HG02610 (cell line): Measurements from ENCODE around the gene TPD52L1.
"Not testable (repeated sequence)": the region's sequence is repeated elsewhere in the genome, so short reads cannot be mapped to it uniquely, and the experiment has no call there.

Experiments
- ATAC-seq: cut with Tn5 transposase; IDR thresholded peaks from one replicate; pipeline ENCODE4 v1.9.1; 2021; ENCODE audit warnings: mild to moderate bottlenecking, moderate library complexity; ENCODE audit not compliant: unreplicated experiment

The TPD52L1 gene, protein sequence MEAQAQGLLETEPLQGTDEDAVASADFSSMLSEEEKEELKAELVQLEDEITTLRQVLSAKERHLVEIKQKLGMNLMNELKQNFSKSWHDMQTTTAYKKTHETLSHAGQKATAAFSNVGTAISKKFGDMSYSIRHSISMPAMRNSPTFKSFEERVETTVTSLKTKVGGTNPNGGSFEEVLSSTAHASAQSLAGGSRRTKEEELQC

DNA sequence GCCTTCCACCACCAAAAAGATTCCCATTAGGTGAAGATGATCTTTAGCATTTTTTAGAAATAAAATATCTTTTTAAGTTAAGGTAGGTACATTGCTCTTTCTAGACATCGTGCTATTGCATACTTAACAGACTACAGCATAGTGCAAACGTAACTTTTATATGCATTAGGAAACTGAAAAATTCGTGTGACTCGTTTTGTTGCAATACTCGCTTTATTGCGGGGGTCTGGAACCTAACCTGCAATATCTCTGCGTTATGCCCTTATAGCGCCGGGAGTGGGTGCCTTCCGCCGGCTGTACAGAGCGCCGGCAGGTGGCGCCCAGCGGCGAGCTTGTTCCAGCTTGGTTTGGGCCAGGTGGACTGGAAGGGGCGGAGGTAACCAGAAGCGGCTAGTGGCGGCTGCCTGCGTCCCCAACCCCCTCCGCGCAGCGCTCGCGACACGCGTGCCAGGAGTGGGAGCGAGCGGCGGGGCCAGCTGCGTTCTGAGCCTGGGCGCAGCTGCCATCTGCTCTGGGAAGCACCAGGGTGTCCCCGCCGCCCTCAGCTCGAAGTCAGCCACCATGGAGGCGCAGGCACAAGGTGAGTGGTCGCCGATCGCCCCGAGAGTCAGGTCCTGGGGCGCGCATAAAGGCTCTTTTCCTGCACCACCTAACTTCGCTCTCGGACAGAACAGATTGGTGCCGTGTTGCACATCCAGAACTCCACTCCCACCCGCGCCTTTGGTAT lies at the start of gene TPD52L1:
TPD52L1 (plus strand) TSS at position 383 of the 727 bp plus-strand sequence; CDS start at position 562, 179 bp downstream.
- peak; percentile 96 for ATAC-seq

DNA sequence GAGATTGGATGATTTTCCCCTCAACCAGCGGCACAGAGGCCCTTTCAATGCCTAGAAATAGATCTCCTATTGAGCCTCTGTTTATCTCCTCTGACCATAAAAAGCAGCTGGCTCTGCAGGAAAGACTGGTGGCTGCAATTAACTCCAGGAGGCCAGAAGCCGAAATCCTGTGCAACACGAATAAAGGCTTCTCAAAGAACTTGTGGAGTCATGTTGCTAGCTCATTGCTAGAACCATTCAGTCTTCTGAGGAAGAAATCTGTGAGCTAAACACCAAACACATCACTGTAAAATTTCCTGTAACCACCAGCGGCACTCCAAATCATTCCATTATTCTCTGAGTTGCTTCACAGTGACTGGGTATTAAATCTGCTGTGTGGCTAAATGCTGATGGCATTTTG lies 49.1 kb upstream of the TPD52L1 start:
- ATAC-seq: no peak

DNA sequence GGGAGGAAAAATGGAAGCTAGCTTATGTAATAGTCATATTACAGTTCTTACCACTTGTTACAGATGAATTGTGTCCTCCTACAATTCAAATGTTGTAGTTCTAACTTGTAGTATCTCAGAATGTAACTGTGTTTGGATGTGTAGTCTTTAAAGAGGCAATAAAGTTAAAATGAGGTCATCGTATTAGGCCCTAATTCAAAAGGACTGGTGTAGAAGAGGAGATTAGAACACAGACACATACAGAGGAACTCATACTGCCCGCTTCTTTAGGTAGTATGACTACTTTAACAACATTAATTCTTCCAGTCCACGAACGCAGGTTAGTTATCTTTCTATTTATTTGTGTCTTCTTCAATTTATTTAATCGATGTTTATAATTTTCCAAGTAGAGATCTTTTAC lies 46.5 kb upstream of the TPD52L1 start:
- no peak for ATAC-seq

DNA sequence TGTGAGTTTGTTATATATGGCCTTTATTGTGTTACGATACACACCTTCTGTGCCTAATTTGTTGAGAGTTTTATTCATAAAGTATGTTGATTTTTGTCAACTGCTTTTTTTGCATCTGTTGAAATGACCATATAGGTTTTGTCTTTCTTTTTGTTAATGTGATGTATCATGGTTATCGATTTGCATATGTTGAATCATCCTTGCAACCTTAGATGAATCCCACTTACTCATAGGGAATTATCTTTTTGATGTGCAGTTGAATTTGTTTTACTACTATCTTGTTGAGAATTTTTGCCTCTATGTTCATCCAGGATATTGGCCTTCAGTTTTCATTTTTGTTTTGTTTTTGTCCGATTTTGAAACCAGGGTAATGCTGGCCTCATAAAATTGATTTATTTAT lies 45.7 kb upstream of the TPD52L1 start:
- no peak for ATAC-seq

DNA sequence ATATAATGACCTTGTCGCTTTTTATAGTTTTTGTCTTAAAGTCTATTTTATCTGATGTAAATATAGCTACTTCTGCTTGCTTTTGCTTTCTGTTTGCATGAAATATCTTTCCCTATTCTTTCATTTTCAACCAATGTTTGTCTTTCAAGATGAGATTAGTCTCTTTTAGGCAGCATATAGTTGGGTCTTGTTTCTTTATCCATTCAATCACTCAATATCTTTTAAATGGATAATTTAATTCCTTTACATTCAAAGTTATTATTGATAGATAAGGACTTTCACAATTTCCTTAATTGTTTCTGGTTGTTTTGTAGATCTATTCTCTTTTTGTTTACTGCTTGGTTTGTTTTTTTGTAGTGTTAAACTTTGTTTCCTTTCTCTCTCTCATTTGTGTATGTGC lies 43.5 kb upstream of the TPD52L1 start:
- no peak for ATAC-seq

DNA sequence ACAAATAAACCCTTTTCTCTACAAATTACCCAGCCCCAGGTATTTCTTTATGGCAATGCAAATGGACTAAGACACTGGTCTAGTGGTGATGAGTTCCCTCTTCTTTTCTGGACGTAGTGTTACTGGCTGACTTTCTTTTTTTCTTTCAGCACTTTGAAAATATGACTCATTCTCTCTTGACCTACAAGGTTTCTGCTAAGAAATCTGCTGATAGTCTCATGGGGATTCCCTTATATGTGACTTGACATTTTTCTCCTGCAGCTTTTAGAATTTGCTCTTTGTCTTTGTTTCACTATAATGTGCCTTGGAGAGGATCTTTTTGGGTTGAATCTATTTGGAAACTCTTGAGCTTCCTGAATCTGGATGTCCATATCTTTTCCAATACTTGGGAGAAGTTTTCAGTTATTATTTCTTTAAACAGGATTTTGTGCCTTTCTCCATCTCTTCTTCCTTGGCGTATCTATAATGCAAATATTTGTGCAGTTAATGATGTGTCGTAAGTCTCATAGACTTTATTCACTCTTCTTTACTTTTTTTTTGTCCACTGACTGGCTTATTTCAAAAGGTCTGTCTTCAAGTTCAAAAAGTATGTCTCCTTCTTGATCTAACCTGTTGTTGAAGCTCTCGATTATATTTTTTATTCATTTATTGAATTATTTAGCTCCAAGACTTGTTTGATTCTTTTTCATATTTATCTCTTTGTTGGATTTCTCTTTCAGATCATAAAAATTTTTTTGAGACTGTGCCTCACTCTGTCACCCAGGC lies 42.2 kb upstream of the TPD52L1 start:
- ATAC-seq: no peak

DNA sequence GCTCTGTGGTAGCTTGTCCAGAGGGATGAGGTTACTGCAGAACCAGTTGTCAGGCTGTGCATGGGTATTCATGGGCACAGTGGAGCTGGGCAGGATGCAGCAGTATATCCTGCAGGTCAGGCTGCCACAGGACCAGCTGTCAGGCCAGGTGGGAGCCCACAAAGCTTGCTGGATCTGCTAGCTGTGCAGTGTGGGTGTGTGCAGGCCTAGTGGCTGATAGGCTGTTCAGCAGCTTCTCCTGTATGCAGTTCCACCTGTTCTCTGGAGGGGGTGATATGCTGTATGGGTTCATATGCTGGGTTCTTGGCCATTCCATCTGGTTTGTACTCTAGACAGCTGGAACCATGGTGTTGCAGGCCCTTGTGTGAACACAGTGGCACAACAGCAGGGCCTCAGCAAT lies 40.6 kb upstream of the TPD52L1 start:
- no peak for ATAC-seq

DNA sequence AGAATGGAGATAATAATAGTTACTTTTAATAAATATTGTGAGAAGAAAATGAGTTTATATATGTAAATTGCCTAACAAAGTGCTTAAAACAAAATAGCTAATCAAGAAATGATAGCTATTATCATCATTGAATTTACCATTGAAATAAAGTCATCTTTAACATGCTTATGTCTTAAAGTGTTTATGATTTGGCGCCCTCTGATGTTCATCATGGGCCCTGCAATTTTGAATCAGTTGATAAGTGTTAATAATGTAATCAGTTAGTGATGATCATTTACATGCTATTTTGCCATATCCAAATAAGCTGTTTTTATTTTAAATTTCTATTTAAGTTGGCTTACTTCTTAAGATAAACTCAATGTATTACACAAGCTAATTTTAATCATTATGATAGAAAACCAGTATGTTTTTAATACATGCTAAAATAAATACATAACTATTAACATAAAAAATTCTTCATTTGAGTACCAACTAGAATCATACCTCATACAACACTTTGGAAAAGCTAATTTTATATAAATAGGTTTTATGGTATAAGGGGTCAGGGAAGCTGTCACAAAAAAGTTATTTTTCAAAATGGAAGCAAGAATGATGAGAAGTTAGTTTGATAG lies 39.2 kb upstream of the TPD52L1 start:
- ATAC-seq: no peak

DNA sequence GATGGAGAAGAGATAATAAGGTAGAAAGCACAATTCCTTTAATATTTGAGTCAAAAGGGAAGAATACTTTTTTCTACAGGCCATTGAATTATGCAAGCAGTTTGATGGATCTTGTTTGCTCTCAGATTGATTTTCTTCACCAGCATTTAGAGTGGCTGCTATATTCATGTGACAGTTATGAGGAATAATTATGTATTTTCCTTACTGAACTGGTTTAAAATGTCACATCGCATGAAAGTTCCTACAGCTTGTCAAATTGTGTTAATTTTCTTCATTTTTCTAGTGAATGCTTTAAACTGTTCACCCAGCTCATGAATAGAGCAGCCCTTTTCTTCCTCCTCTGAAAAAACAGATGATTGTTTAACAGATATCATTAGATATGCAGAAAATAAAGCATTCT lies 37.4 kb upstream of the TPD52L1 start:
- no peak for ATAC-seq

DNA sequence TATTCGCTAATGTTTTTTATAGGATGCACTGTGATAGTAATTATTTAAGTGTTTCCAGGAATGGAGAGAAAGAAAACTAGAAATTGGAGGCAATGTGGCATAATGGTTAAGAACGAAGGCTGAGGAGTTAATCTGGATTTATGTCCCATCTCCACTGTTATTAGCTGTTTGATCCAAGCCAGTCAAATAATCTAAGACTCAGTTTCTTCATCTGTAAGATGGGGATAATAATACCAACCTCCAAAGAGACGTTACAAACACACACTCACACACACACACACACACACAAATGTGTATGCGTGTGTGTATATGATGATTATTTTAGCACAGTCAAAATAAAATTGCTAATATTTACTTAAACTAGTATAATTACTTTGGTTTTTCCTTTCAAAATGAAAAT lies 36.9 kb upstream of the TPD52L1 start:
- no peak for ATAC-seq

DNA sequence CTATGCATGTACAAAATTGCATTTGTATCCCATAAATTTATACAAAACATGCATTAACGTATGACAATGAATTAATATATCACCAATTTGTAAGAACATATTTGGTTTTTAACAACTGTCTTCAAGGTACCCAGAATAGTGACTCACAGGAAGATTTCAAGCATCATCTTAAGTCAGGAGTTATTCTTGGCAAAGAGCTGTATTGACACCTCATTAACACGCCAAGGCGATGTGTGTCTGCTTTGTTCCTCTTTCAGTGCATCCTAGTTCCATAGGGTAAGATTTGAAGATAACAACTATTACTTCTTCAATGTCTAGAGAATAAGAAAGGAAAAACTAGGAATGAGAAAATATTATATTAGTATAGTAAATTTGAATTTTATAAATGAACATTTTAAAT lies 35.8 kb upstream of the TPD52L1 start:
- no peak for ATAC-seq

DNA sequence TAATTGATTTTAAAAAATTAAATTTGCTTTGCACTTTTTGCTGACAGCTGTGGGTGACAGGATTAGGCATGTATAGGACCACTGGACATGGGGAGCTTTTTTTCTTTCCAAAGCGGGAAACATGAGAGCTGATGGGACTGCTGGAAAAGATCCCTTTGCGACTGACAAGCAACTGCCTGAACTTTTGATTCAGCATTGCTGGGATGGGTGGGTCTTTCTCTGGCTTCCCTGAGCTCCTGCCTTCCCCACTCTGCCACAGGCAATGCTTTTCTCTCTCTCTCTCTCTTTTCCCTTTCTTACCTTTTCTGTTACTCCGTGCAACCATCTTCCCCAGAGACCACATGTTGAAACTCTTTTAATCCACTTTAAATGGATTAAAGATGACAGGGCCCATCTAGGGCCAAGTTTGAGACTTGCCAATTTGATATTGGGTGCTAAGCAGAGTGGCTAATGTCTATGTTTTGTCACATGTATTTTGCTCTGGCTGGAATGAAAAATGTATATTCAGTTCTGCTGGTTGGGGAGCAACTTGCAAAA lies 33.5 kb upstream of the TPD52L1 start:
- ATAC-seq: no peak

DNA sequence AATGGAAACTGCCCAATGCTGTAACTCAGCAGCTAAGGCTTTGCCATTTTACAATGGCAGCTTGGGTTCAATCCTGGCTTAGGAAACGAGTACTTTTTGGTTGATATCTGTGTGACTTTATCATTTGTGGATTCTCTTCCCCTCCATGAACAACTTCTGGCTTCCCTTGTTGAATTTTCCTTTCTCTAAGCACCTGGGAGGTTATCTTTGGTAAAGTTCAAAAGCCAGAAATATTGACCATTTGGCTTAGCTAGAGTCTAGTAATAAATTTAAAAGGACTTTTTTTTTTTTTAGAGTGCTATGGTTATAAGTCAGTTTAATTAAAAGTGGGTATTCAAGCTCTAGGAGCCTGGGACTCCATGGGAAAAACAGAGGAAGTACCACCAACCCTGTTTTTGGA lies 31.7 kb upstream of the TPD52L1 start:
- ATAC-seq: no peak

DNA sequence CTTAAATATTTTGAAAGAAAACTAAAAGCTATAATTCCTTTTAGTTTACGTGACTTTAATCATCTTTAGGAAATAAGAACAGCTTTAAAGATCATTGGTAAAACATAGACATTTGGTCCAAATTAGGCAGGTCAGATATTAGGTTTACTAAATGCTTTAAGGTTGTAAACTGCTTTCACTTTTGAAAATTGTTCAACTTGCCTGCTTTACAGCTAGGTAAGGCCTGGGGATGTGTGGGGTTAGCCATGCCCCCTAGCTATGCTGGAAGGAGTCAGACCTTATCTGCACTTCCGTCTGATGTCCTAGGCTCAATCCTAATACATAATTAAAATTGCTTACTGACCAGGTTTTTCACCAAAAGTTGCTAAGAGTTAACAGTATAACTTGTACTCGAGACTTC lies 30.5 kb upstream of the TPD52L1 start:
- ATAC-seq: no peak

DNA sequence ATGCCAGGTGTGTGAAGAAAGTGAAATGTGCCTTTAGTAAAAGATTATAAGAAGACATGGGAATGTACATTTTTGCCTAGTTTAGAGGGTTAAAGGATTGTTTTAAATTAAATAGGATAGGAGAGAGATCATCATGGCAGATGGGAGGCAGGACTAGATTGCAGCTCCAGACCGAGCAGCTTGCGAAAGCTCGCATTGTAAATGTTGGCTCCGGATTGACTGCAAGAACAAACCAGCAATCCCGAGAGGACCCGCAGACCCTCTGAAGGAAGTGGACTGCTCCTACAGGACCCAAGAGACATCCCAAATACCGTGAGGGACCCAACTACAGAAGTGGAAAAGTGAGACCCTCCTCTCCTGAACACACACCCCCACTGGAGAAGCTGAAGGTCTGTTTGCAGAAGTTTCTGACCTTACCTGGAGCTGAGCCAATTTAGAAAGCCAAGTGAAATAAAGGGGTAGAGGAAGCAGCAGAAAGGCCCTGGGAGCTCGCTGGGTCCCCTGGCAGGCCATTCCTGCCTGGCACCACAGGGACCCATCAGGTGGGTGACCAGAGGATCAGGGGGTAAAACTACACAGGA lies 30.0 kb upstream of the TPD52L1 start:
- no peak for ATAC-seq

DNA sequence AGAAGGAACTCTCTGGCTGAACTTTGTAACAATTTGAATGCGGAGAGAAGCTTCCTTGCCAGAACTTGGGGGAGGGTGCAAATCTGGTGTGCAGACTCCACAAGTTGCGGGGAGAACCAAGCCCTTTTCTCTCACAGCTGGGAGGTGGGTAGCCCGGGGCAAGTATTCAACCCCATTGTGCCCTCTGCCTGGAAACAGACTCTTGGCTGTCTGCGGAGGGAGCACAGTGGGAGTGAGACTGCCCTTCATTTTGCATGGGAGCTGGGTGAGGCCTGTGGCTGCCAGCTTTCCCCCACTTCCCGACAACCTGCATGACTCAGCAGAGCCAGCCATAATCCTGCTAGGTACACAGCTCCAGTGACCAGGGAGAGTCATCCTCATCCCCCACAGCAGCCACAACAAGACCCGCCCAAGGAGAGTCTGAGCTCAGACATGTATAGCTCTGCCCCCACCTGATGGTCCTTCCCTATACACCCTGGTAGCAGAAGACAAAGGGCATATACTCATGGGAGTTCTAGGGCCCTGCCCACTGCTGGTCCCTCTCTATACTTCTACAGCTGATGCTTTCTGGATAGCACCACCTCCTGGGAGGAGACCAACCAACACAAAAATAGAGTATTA lies 29.4 kb upstream of the TPD52L1 start:
- no peak for ATAC-seq

DNA sequence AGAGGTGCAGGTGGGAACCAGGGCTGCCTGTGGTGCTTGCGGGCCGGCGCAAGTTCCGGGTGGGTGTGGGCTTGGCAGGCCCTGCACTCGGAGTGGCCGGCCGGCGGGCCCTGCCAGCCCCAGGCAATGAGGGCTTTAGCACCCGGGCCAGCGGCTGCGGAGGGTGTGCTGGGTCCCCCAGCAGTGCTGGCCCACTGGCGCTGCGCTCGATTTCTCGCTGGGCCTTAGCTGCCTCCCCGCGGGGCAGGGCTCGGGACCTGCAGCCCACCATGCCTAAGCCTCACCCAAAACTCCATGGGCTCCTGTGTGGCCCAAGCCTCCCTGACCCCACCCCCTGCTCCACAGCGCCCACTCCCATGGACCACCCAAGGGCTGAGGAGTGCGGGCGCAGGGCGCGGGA lies 27.7 kb upstream of the TPD52L1 start:
- not testable (repeated sequence) for ATAC-seq

DNA sequence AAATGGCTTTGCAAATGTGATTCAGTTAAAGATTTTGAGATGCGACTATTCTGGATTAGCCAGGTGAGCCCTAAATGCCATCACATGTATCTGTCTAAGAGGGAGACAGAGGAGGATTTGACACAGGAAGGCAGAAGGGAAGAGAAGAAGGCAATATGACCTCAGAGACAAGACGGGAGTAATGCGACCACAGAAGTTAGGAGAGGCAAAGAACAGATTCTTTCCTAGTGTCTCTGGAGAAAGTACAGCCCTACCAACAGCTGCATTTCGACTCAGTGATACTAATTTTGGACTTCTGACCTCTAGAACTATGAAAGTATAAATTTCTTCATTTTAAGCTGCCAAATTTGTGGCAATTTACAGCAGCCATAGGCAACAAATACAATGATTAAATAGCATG lies 24.2 kb upstream of the TPD52L1 start:
- ATAC-seq: no peak

DNA sequence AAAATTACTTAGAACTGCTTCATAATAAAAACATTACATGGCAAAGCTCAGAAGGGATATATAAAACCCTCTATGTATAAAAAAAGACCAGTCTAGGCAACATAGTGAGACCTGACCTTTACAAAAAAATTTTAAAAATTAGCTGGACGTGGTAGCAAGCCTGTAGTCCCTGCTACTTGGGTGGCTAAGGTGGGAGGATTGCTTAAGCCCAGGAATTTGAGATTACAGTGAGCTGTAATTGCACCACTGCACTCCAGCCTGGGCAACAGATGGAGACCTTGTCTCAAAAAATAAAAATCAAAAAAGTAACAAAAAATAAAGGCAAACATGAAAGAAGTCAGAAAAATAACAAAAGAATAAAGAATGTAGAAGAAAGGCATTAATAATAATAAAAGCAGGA lies 21.5 kb upstream of the TPD52L1 start:
- ATAC-seq: no peak

DNA sequence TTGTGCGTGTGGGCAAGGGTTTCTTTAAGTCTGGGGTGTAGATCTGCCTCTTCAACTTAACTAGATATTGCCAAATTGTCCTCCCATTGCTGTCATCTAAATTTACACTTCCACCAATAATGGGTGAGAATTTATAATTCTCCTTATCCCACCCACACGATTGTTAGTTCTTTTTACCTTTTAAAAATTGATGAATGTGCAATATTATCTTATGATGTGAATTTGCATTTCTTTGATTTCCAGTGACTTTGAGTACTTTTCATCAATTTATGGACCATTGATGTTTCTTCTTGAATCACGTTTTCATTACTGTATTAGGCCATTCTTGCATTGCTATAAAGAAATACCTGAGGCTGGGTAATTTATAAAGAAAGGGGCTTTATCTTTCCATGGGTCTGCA lies 17.2 kb upstream of the TPD52L1 start:
- ATAC-seq: no peak

DNA sequence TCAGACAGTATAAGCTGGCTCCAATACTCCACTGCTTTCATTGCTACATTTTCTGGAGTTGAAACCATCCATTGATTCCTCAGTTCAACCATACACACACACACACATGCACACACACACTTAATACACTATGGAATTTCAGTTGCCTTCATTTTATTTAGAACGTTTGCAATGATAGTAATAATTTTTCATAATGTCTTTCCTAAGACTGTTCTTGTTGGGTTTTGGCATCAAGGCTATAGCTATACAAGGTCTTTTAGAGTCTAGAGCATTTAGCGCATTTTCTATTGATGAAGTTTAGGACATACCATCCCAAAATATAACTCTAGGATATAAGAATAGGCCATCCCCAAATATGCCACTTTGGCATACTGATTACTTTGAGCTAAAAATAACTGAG lies 15.5 kb upstream of the TPD52L1 start:
- ATAC-seq: no peak
